Kidney epithelial cell (primary cell): Measurements from ENCODE around the gene DKK2. TPM values are rescaled to one million over a fixed set of nuclear protein-coding genes. Genes with fewer than 3 reads are reported as not detected.

Source experiments
- DNase-seq: peaks from one replicate; pipeline ENCODE4 v3.0.0-alpha.2; 2010; ENCODE audit warnings: low read depth
- H3K27me3 ChIP-seq: 2 replicates; pipeline ENCODE4 v1.6.0; 2011; ENCODE audit warnings: low read length; ENCODE audit not compliant: control insufficient read depth, insufficient read depth
- H3K36me3 ChIP-seq: 2 replicates; pipeline ENCODE4 v1.5.1; 2011; ENCODE audit warnings: low read length; ENCODE audit not compliant: control insufficient read depth, insufficient read depth
- H3K4me3 ChIP-seq: 2 replicates; pipeline ENCODE4 v1.5.1; 2011; ENCODE audit warnings: low read depth, mild to moderate bottlenecking, control low read depth, low read length
- total RNA-seq: library from RNA; depleted of rRNA; stranded (reverse); fragments of >200 nt; gene quantifications from 2 replicates; pipeline ENCODE4 v1.2.3, GENCODE V29; 2015
- TF ChIP-seq, protein P1 (sequence below): IDR thresholded peaks from 2 replicates; pipeline ENCODE4 v1.5.1; 2011; ENCODE audit warnings: mild to moderate bottlenecking, moderate library complexity, low read length, control low read depth, inconsistent platforms; ENCODE audit not compliant: insufficient read depth, poor library complexity, severe bottlenecking

DKK2 gene, protein sequence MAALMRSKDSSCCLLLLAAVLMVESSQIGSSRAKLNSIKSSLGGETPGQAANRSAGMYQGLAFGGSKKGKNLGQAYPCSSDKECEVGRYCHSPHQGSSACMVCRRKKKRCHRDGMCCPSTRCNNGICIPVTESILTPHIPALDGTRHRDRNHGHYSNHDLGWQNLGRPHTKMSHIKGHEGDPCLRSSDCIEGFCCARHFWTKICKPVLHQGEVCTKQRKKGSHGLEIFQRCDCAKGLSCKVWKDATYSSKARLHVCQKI
- not detected in 2 replicates for total RNA-seq

DNA sequence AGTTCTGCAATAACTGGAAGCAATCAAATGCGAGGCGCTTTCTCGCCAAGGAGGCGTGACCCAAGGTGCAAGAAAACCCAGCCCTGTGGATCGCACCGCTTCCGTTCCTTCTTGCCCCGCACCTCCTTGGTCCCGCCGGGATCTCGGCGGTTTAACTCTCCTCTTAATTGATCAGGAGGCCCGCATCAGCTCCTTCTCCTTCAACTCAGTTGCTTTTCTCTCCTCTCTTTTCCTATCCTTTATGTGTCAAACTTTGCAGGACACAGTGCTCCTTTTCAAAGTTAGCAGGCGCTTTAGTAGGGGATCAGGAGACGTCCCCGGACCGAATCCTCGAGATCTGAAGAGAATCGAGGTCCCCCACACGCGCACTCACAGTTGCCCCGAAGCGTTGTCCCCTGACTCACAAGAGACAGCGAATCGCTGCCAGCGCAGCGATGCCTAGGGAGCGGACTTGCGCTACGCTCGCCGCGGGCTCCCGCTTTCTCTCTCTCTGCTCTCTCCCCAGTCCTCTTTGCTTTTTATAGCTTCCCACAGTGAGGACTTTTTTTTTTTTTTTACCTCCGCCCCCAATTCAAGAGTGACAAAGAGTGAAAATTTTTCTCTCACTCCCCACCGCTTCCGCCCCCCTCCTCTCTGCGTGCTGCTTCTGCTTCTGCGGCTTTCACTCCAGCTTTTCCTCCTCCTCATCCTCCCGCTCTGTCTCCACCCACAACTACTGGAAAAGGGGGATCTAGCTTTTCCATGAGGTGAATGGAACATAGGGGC, at the start of gene DKK2:
TSS of gene DKK2 (minus strand) at position 495 of the 765 bp plus-strand sequence. CDS start 722 bp downstream, outside the sequence.
- Histone ChIP-seq H3K4me3 (peak within 1 kb of the TSS; percentile 30), H3K36me3 (no peaks in the 10 kb centered on the region), H3K27me3 (peaks cover 40% of the 10 kb centered on the region)
- no peak for DNase-seq
- TF ChIP-seq, protein P1, sequence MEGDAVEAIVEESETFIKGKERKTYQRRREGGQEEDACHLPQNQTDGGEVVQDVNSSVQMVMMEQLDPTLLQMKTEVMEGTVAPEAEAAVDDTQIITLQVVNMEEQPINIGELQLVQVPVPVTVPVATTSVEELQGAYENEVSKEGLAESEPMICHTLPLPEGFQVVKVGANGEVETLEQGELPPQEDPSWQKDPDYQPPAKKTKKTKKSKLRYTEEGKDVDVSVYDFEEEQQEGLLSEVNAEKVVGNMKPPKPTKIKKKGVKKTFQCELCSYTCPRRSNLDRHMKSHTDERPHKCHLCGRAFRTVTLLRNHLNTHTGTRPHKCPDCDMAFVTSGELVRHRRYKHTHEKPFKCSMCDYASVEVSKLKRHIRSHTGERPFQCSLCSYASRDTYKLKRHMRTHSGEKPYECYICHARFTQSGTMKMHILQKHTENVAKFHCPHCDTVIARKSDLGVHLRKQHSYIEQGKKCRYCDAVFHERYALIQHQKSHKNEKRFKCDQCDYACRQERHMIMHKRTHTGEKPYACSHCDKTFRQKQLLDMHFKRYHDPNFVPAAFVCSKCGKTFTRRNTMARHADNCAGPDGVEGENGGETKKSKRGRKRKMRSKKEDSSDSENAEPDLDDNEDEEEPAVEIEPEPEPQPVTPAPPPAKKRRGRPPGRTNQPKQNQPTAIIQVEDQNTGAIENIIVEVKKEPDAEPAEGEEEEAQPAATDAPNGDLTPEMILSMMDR: no peak

DNA sequence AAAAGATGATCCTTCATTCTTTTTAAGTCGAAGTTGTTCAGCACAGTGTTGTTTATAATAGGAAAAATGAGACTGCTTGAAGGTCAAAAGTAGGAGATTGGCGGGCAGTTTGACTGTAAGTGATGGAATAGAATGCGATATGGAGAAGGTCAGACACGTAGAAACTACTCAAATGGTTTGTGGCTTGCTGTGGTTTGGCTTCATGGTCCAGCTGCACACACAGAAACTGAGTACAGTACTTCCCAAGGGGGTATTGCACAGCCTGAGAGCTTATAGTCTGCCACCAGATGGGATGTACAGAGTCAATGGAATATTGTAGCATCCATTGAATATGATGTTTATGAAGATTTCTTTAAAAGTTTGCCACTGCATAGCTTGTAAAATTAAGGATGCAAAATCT, 41.1 kb upstream of the DKK2 start:
- no peaks in the 10 kb centered on the region for H3K27me3 ChIP-seq

DNA sequence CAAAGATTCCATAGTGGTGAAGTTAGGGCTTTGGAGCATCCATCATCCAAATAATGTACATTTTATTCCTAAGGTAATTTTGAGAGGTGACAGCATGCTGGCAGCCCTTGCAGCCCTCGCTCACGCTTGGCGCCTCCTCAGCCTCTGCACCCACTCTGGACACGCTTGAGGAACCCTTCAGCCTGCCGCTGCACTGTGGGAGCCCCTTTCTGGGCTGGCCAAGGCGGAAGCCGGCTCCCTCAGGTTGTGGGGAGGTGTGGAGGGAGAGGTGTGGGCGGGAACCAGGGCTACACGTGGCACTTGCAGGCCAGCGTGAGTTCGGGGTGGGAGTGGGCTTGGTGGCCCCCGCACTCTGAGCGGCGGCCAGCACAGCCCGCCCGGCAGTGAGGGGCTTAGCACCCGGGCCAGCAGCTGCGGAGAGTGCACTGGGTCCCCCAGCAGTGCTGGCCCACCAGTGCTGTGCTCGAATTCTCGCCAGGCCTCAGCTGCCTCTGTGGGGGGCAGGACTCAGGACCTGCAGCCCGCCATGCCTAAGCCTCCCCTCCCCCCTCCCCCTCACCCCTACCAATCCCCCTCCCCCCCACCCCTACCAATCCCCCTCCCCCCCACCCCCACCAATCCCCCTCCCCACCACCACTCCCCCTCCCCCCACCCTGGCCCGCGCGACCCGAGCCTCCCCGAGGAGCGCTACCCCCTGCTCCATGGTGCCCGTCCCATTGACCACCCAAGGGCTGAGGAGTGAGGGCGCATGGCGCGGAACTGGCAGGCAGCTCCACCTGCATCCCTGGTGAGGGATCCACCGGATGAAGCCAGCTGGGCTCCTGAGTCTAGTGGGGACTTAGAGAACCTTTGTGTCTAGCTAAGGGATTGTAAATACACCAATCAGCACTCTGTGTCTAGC, 37.0 kb upstream of the DKK2 start:
- TF ChIP-seq, protein P1: no peak
- no peak overlapping the region for H3K4me3 ChIP-seq
- H3K27me3 ChIP-seq: no peaks in the 10 kb centered on the region
- no peaks in the 10 kb centered on the region for H3K36me3 ChIP-seq
- DNase-seq: no peak

More for the DNA sequence above, 41.1 kb upstream of the DKK2 start:
- TF ChIP-seq, protein P1: no peak
- no peak overlapping the region for H3K4me3 ChIP-seq
- H3K36me3 ChIP-seq: no peaks in the 10 kb centered on the region
- no peak for DNase-seq

DNA sequence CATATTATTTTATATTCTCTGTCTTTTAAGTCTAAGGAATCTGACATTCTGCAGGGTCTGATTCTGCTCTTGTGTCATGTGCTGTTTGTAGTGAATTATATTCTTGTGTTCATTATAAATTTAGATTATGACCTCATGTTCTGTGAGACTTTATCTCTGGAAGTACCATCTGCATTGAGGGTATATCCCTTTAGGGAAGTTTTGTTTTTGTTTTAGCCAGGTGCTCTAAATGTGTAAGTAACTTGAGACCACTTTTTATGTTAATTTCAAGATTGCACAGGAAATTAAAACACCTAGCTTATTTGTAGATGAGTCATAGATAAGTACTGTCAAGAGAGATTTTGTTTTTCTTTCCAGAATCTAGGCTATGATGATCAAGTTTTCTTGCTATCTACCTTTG, 35.0 kb upstream of the DKK2 start:
- Histone ChIP-seq H3K27me3 (no peaks in the 10 kb centered on the region), H3K36me3 (no peaks in the 10 kb centered on the region), H3K4me3 (no peak overlapping the region)
- TF ChIP-seq, protein P1: no peak
- DNase-seq: no peak

DNA sequence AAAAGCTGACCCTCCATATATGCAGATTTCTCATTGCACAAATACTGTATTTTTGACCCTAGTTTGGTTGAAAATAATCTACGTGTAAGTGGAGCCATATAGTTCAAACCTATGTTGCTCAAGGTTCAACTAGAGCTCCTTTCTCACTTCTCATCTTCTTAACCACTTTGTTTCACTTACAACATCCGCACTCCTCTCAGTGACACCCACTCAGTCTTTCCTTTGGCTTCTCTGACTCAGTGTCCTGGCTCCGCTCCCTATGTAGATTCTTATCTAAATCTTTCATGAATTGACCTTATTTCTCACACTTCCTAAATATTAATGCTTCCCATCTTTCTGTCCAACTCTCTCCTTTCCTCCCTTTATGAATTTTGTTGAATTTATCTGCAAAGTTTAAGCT, 32.9 kb upstream of the DKK2 start:
- TF ChIP-seq, protein P1: no peak
- DNase-seq: no peak
- Histone ChIP-seq H3K4me3 (no peak overlapping the region), H3K27me3 (no peaks in the 10 kb centered on the region), H3K36me3 (no peaks in the 10 kb centered on the region)
